GM12892 (cell line): ENCODE results near the gene FAM149B1.

Source experiments
- POLR2A ChIP-seq: IDR thresholded peaks from 2 replicates; pipeline ENCODE4 v1.6.1; 2011; ENCODE audit warnings: low read depth, low read length, control low read depth
- POLR2AphosphoS5 ChIP-seq: IDR thresholded peaks from 2 replicates; pipeline ENCODE4 v1.6.1; 2011; ENCODE audit warnings: low read depth, low read length, control low read depth
- TAF1 ChIP-seq: IDR thresholded peaks from 2 replicates; pipeline ENCODE4 v1.6.1; 2011; ENCODE audit warnings: low read depth, mild to moderate bottlenecking, control low read depth, low read length, borderline replicate concordance

- peak; percentile 93 for TF ChIP-seq POLR2A
- peak; percentile 72; the same call in 1 of the 2 replicates for TF ChIP-seq TAF1
- peak; percentile 91 for TF ChIP-seq POLR2AphosphoS5
These were observed at the start of gene FAM149B1, which contains the start of gene ECD for GRCh38 chr10:73167783-73168464.
